Right hindlimb (tissue), 1 donor: ENCODE measurements around the gene CHMP1A.

ENCODE experiments used
- DNase-seq: peaks from one replicate; pipeline ENCODE4 v3.0.0-alpha.2; 2018

CHMP1A gene

DNA sequence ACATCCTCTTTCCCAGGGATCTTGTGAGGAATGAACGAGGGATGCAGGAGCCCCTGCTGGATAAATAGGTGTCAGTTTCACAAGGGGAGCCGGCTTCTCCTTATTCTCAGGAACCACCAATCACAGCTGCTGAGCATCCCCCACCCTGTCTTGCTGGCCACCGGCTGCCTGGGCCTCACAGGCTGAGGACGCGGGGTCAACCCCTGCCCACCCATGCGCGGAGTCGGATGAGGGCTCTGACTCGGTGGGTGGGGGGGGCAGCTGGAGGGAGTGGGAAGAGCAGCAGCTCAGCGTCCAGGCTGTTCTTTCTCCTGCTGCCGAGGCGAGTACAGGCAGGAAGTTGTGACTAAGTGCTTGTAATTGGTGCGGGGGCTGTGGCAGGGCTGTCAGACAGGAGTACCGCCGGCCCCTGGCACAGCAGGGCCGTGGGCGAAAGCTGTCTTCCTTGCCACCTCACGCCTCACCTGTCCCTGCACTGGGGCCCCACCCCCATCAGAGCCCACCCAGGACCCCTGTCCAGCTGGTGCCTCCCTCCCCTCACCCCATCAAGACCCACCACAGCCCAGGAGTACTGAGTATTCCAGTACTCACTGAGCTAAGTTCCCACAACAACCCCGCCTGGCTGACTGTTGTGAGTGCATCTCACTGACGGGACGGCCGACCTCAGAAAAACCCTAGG is 55.1 kb downstream of the CHMP1A start:
- peak; percentile 72 for DNase-seq

- DNase-seq: no peak
Observed at GRCh38 chr16:89601906-89602272, 55.6 kb downstream of the CHMP1A start.

- no peak for DNase-seq
Observed at GRCh38 chr16:89600956-89601355, 56.6 kb downstream of the CHMP1A start.

GRCh38 chr16:89600427-89600826 is 57.1 kb downstream of the CHMP1A start:
- no peak for DNase-seq

DNA sequence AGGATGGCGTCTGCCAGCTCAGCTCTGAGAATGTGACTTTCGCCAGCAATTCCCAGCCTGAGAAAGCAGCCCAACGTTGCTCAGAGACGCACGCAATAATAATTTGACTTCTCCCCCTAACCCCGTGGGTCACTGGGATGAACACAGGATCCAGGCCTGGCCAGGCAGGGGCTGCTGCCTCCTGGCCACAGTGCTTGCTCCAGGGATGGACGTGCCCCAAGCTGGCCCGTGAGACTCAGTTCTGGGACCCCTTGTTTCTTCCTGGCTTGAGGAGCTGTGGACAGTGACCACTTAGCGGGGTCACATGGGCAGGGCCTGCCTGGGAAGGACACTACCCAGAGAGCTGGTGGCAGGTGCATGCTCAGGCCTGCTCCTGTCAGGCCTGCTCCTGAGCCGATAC is 57.6 kb downstream of the CHMP1A start:
- no peak for DNase-seq

DNA sequence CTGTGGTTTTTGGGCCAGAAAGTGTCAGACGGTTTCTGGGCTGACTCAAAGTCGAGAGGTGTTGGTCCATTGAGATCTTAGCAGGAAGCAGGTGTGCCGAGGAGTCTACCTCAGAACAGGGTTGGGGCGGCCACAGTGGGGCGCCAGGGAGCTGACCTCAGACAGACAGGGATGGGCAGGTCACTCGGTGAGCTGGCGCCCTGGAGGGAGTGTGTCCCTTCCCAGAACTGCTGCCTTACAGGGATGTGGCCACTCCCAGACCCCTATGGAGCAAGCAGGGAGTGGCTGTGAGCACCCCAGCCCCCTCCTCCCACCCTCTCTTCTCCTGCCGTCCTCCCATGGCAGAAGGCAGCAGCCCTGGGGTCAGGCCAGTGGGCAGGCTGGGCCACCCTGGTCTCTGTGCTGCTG is 58.1 kb downstream of the CHMP1A start:
- DNase-seq: no peak

DNA sequence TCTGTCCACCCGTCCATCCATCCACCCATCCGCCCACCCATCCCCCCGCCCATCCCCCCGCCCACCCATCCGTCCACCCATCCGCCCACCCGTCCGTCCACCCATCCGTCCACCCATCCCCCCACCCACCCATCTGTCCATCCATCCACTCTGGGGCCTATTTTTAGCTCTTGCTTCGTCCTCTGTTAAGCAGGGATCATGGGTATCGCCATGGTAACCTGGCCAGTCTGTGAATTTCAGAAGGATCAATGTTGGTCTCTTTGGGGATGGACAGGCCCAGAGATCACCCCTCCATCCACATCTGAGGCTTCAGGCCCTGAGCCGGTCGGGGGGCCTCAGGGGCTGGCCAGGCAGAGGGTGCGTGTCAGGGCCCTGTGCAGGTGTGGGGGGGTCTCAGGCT is 59.3 kb downstream of the CHMP1A start:
- DNase-seq: no peak

GRCh38 chr16:89596957-89597649 is 60.4 kb downstream of the CHMP1A start:
- no peak for DNase-seq

DNA sequence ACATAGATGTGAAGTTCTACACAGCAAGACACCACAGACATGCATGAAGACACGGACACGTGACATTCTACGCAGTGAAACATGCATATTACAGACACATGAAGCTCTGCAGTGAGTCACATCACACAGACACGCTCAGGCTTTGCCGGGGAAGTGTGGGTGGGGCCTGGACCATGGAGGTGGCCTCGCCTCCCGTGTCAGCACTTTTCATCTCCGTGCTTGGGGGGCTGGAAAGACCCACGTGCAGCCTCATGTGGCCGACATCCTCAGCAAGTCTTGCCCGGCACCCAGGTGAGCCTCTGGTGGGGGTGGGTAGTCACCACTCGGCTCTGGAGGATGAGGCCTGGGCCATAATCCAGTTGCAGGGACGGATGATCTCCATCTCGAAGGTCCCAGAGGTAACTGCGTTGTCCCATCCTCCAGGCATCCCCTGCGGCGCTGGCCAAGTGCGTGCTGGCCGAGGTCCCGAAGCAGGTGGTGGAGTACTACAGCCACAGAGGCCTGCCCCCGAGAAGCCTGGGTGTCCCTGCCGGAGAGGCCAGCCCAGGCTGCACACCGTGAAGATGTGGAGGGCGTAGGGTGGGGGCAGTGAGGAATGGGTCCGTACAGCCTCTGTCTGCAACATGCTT is 61.3 kb downstream of the CHMP1A start:
- no peak for DNase-seq

DNA sequence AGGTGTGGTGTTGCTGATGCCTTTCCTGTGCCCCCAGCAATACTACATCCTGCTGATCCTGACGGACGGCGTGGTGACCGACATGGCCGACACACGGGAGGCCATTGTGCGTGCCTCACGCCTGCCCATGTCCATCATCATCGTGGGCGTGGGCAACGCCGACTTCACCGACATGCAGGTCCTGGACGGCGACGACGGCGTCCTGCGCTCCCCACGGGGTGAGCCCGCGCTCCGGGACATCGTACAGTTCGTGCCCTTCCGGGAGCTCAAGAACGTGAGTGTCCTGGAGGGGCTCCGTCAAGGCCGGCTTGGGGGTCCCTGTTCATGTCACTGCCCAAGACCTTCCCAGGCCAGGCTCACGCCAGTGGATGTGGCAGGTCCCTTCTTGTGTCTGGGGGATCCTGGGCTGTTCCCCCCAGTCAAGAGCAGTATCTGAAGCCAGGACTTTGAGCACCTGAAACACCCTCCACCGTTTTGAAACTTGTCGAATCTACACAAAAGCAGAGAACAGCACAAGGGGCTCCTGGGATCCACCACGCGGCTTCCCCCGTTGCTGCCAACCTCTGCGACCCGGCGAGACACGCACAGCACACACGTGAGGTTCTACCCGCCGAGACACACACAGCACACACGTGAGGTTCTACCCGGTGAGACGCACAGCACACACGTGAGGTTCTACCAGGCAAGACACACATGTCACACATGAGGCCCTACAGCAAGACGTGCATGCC is 62.0 kb downstream of the CHMP1A start:
- DNase-seq: no peak
